K562 (cell line): ENCODE results near the gene NQO2. TPM values are rescaled to one million over a fixed set of nuclear protein-coding genes. Genes with fewer than 3 reads are reported as not detected.
A peak's percentile ranks its signal among the peaks of the same experiment; 100 is the strongest.

Experiments used
- ATAC-seq: fragments of 200-7000 bp; cut with Tn5 transposase; 3 replicates; pipeline ENCODE4 v1.9.1; 2020; ENCODE audit warnings: moderate library complexity
- BruUV-seq: library from RNA; stranded (reverse); fragments of 400-500 nt; replicated peaks from 2 replicates; lab custom pipeline; 2021; lab: Mats Ljungman, UMichigan
- CTCF ChIA-PET: fragments of 300-600 bp; formaldehyde crosslinking; extraction: SDS; loops from one replicate; lab custom pipeline; 2021; ENCODE audit warnings: low intra/inter-chr PET ratio; lab: Yijun Ruan, JAX
- POLR2A ChIA-PET: fragments of 300-600, 350-650 bp; sonication (Branson Sonifier 250); formaldehyde crosslinking; extraction: SDS; loops from one replicate; lab custom pipeline; 2021; ENCODE audit warnings: antibody characterized with exemption, inconsistent platforms; lab: Yijun Ruan, JAX
- DNase-seq, 4 experiments: peaks; one replicate each; pipeline versions ENCODE4 v3.0.0 to v3.0.0-alpha.2; 2011 to 2018; ENCODE audit warnings: low spot score in 3 of 4, mixed read lengths in 3 of 4; ENCODE audit errors: extremely low read depth in 1 of 4
- FAIRE-seq: peaks from 2 replicates; lab custom pipeline; 2011; peaks lifted over from hg19 to GRCh38; lab: Jason Lieb, UNC
- H2AFZ ChIP-seq: 2 replicates; pipeline ENCODE4 v1.6.0; 2011; ENCODE audit warnings: low read depth, low read length, control low read depth, inconsistent platforms
- H3K27ac ChIP-seq: fragments of 200-600 bp; 3 replicates; pipeline ENCODE4 v1.8.0; 2011; ENCODE audit warnings: low read depth, mild to moderate bottlenecking, control low read depth, inconsistent platforms, low read length, moderate library complexity, mixed read lengths; ENCODE audit errors: extremely low read depth
- H3K27me3 ChIP-seq, 2 experiments: fragments of 300-600 bp in 1 of 2; 2 replicates in 1 of 2; 3 replicates in 1 of 2; pipeline versions ENCODE4 v1.6.0 to v1.8.0; 2011; ENCODE audit warnings: inconsistent platforms in 2 of 2, low read length in 2 of 2, mild to moderate bottlenecking in 1 of 2, mixed read lengths in 1 of 2, moderate library complexity in 1 of 2; ENCODE audit not compliant: control insufficient read depth in 2 of 2, insufficient read depth in 2 of 2
- H3K36me3 ChIP-seq: fragments of 300-600 bp; 3 replicates; pipeline ENCODE4 v1.8.0; 2011; ENCODE audit warnings: mild to moderate bottlenecking, low read length, inconsistent platforms; ENCODE audit not compliant: control insufficient read depth, insufficient read depth
- H3K4me1 ChIP-seq, 2 experiments: fragments of 200-600 bp in 1 of 2; replicated peaks in 1 of 2; 2 replicates in 1 of 2; 3 replicates in 1 of 2; pipeline versions ENCODE4 v1.5.1 to v1.8.0; 2011; ENCODE audit warnings: inconsistent platforms in 2 of 2, low read length in 2 of 2, mild to moderate bottlenecking in 1 of 2, mixed read lengths in 1 of 2, moderate library complexity in 1 of 2; ENCODE audit not compliant: control insufficient read depth in 2 of 2, insufficient read depth in 2 of 2
- H3K4me2 ChIP-seq: 2 replicates; pipeline ENCODE4 v1.6.1; 2011; ENCODE audit warnings: low read length, control low read depth, inconsistent platforms, mixed read lengths; ENCODE audit not compliant: insufficient read depth
- H3K4me3 ChIP-seq: fragments of 200-600 bp; sonication (generic), shearing (Covaris generic); 2 replicates; pipeline ENCODE4 v1.5.1; 2016; ENCODE audit warnings: control low read depth, inconsistent platforms
- H3K79me2 ChIP-seq: fragments of 200-600 bp; 3 replicates; pipeline ENCODE4 v1.8.0; 2011; ENCODE audit warnings: low read length, inconsistent platforms; ENCODE audit not compliant: control insufficient read depth, insufficient read depth
- H3K9ac ChIP-seq, 2 experiments: 2 replicates each; pipeline versions ENCODE4 v1.6.0 to v1.6.1; 2011; ENCODE audit warnings: low read depth in 2 of 2, low read length in 2 of 2, control low read depth in 1 of 2, inconsistent platforms in 1 of 2, mild to moderate bottlenecking in 1 of 2, mixed read lengths in 1 of 2; ENCODE audit not compliant: insufficient read depth in 1 of 2
- H3K9me1 ChIP-seq: one replicate; pipeline ENCODE4 v1.6.0; 2011; ENCODE audit warnings: inconsistent platforms, mild to moderate bottlenecking, low read length, moderate library complexity; ENCODE audit not compliant: control insufficient read depth, insufficient read depth
- H3K9me3 ChIP-seq: replicated peaks from 2 replicates; pipeline ENCODE4 v1.5.1; 2011; ENCODE audit warnings: low read depth, low read length, inconsistent platforms; ENCODE audit not compliant: control insufficient read depth, insufficient read depth
- H4K20me1 ChIP-seq: replicated peaks from 2 replicates; pipeline ENCODE4 v1.6.1; 2011; ENCODE audit warnings: low read length, inconsistent platforms, mixed read lengths; ENCODE audit not compliant: control insufficient read depth, insufficient read depth
- COPS2 ChIP-seq: fragments of 450-650 bp; conservative IDR thresholded peaks from 2 replicates; pipeline ENCODE4 v1.6.1; 2016; ENCODE audit warnings: mild to moderate bottlenecking, moderate library complexity
- CREBBP ChIP-seq: IDR thresholded peaks from one replicate; pipeline ENCODE4 v1.6.1; 2012; ENCODE audit warnings: low read depth, mild to moderate bottlenecking, control low read depth, inconsistent platforms, low read length
- KLF13 ChIP-seq: fragments of 450-650 bp; IDR thresholded peaks from 2 replicates; pipeline ENCODE4 v1.6.1; 2016; ENCODE audit warnings: missing genetic modification characterization, low read depth, mild to moderate bottlenecking, missing compliant biosample characterization, moderate library complexity, borderline replicate concordance
- PTTG1 ChIP-seq: fragments of 450-650 bp; IDR thresholded peaks from 2 replicates; pipeline ENCODE4 v1.6.1; 2016; ENCODE audit warnings: low read depth, mild to moderate bottlenecking, missing genetic modification characterization, missing compliant biosample characterization
- RAD21 ChIP-seq, 2 experiments: fragments of 250-450 bp in 1 of 2; fragments of 450-650 bp in 1 of 2; sonication (Bioruptor Pico) in 1 of 2; formaldehyde crosslinking in 1 of 2; IDR thresholded peaks in 1 of 2; conservative IDR thresholded peaks in 1 of 2; 2 replicates each; pipeline versions ENCODE4 v1.4.0 to v1.8.0; 2020 to 2022; ENCODE audit warnings: mild to moderate bottlenecking in 2 of 2, moderate library complexity in 1 of 2
- TAL1 ChIP-seq: fragments of 450-650 bp; IDR thresholded peaks from 2 replicates; pipeline ENCODE4 v1.6.1; 2016; ENCODE audit warnings: mild to moderate bottlenecking
- ZNF3 ChIP-seq: fragments of 250-450 bp; sonication (Bioruptor Pico); IDR thresholded peaks from 2 replicates; pipeline ENCODE4 v1.5.0; 2021; ENCODE audit warnings: mild to moderate bottlenecking, moderate library complexity
- ZNF57 ChIP-seq: fragments of 450-650 bp; formaldehyde crosslinking; IDR thresholded peaks from 2 replicates; pipeline ENCODE4 v1.4.0; 2020; ENCODE audit warnings: mild to moderate bottlenecking, moderate library complexity
- ZNF583 ChIP-seq: fragments of 250-450 bp; sonication (Bioruptor Pico); IDR thresholded peaks from 2 replicates; pipeline ENCODE4 v1.4.0; 2020
- WGBS: fragments of 100-300 bp; shearing (Covaris generic); methylation state at CpG from one replicate; pipeline ENCODE4 v1.1.6; 2016; ENCODE audit warnings: low coverage, mixed read lengths; ENCODE audit not compliant: insufficient coverage; ENCODE audit errors: missing lambda C conversion rate; 5-methylcytosine and 5-hydroxymethylcytosine counted together
- in situ Hi-C: fragments of 300-500 bp; cut with MboI; formaldehyde crosslinking; loops from 4 replicates; pipeline ENCODE4 v1.15.0; 2018; ENCODE audit warnings: inconsistent platforms, mixed read lengths
- intact Hi-C: fragments of 100-400 bp; cut with micrococcal nuclease; formaldehyde crosslinking; loops from 2 replicates; pipeline ENCODE4 v1.14.2; 2022
- polyA plus RNA-seq, 8 experiments: library from polyadenylated mRNA; depleted of rRNA in 4 of 8; stranded (reverse) in 5 of 8; unstranded in 3 of 8; fragments of >200 nt; fragmentation: Nextera tagmentation in 2 of 8; fragmentation: Illumina TruSeq in 1 of 8; extraction: Ambion mirVana in 2 of 8; extraction: Trizol in 1 of 8; gene quantifications; 2 replicates each; pipeline versions ENCODE4 v1.2.1 to v1.2.3, GENCODE V29; 2011 to 2014; ENCODE audit warnings: inconsistent platforms in 1 of 8, missing spikeins in 1 of 8
- total RNA-seq, 7 experiments: library from RNA; depleted of rRNA in 6 of 7; stranded (reverse); fragments of >200 nt in 6 of 7; fragmentation: Illumina TruSeq in 2 of 7; extraction: Trizol in 2 of 7; gene quantifications; 2 replicates each; pipeline versions ENCODE4 v1.2.1 to v1.2.3, GENCODE V29; 2011 to 2021; ENCODE audit warnings: low replicate concordance in 1 of 7
- TF ChIP-seq, protein P1 (sequence below): sonication (generic); formaldehyde crosslinking; IDR thresholded peaks from 2 replicates; pipeline ENCODE4 v1.8.0; 2022; ENCODE audit warnings: missing genetic modification reagents, mild to moderate bottlenecking, moderate library complexity, borderline replicate concordance
- TF ChIP-seq, protein P2 (sequence below), 2 experiments: fragments of 200-800 bp in 1 of 2; sonication (Bioruptor generic) in 1 of 2; sonication (generic) in 1 of 2; formaldehyde crosslinking in 1 of 2; IDR thresholded peaks in 1 of 2; conservative IDR thresholded peaks in 1 of 2; 2 replicates each; pipeline versions ENCODE4 v1.5.0 to v1.6.1; 2016 to 2020; ENCODE audit warnings: missing compliant biosample characterization in 1 of 2, missing genetic modification characterization in 1 of 2, missing genetic modification reagents in 1 of 2

NQO2 gene
- total and polyA plus RNA-seq, 9 of the 15 experiments (the other 6 are each of a cell fraction or from before 2014, with no cell fraction given), result 54.6 to 214 (median 116) TPM

DNA sequence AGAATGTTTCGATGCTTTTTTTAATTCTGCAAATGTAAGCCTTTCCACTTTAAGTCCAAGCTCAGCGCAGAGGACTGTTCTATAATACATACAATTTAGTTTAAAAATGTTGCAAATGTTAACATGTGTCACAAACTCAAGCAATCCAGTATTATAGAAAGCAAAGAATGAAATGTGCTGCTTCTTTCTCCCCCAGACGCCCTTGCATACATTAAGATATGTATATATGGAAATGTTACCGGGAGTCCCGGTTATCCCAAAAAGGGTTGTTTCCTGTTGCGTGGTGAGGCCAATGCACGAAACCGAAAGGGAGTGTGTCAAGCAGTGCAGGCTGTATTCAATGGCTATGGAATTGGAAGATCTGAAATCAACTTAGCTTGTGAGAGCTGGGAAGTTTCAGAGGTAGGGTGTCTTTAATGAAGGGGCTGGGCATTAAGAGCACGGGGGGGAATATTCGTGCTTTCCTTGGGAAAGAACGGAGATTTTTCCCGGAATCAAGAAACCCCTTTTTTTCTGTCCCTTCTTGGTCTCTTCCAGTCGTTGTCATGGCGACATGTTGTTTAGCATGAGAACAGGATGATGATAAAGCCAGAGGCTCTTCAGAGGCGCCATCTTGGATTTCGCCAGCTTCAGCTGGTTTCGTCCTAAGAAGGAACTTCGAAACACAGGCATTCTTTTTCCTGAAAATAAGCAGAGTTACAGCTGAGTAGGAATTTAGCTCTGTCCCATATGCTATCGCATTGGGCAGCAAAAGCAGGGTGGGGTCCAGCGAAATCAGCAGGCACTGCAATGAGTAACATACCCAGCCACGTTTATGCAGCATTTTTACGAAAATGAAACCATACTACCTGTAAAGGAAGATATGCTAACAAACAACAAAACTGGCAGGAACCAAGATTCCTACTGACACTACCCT is 10.1 kb upstream of the NQO2 start (continued):
- no peak for TF ChIP-seq PTTG1 (tag)

DNA sequence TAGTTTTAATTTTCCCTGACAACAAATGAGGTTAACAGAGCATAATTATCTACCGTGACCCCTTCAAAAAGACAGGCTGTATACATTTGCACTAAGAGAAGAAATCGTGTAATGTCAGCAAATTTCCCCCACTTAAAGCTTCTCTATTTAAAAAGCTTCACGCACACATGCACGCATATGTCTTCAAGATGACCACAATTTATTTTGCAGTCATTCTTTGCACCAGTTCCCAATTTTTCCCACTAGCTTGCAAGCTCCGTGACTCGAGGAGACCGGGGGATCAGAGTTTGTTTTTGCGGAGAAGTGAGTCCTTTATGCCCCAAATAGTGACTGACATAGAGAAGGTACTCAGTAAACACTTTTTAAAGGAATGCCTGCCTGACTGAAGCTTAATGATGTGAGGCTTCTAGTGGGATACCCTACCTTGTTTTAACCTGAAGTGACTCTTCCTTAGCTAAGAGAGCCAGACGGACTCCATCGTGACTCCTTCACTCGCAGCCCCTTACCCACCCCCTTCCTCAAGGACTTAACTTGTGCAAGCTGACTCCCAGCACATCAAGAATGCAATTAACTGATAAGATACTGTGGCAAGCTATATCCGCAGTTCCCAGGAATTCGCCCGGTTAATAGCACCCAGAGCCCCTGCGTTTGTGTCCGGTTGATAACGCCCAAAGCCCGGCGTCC is 9.3 kb upstream of the NQO2 start:
- Histone ChIP-seq H3K36me3 (peaks cover 9% of the 10 kb centered on the region; the same call in 1 of the 3 replicates), H3K27ac (peak overlapping the region; percentile 99), H4K20me1 (no peaks in the 10 kb centered on the region), H3K9me1 (no peaks in the 10 kb centered on the region), H3K9ac (peak overlapping the region; percentile 94 to 97), H3K27me3 (no peaks in the 10 kb centered on the region), H3K4me3 (peak overlapping the region; percentile 71), H3K4me1 (peaks cover 50% of the 10 kb centered on the region in 2 experiments), H2AFZ (peak overlapping the region; percentile 79), H3K79me2 (peaks cover 28% of the 10 kb centered on the region), H3K4me2 (peak overlapping the region; percentile 95), H3K9me3 (no peaks in the 10 kb centered on the region; the same call in 1 of the 2 replicates)
- under 1% methylated on average over 19 of the region's 19 CpGs for WGBS
- DNase-seq, result peak; percentile 49 to 97 (median 60)
- intact Hi-C loops, result loop anchor here (10.0 kb wide), 1 partner anchor 264 kb away; the partner anchor contains the start of gene PSMG4
- ChIA-PET POLR2A (interaction anchor here (0.6 to 9.0 kb wide), 32 partner anchors 10 to 1033 kb away, joined by 3 to 95 read pairs (median 4); partner anchors contain the start of genes NQO2, RIPK1, SERPINB1 and SERPINB6), CTCF (interaction anchor here (2.8 to 3.5 kb wide), 3 partner anchors 37 to 199 kb away, joined by 21 to 39 read pairs (median 26); no protein-coding TSS in a partner anchor)
- in situ Hi-C loops, result loop anchor here (10.0 kb wide), 2 partner anchors 134 to 264 kb away; partner anchors contain the start of gene PSMG4
- BruUV-seq, result TSS peak; percentile 81
- FAIRE-seq, result peak; percentile 84
- ATAC-seq, result peak; percentile 4
- TF ChIP-seq KLF13 (tag), result 0 out of 2 replicates have a peak, but pooled peaks have one; percentile 30
- peak; percentile 87 for TF ChIP-seq TAL1
- no peak for TF ChIP-seq COPS2
- TF ChIP-seq, protein P1, sequence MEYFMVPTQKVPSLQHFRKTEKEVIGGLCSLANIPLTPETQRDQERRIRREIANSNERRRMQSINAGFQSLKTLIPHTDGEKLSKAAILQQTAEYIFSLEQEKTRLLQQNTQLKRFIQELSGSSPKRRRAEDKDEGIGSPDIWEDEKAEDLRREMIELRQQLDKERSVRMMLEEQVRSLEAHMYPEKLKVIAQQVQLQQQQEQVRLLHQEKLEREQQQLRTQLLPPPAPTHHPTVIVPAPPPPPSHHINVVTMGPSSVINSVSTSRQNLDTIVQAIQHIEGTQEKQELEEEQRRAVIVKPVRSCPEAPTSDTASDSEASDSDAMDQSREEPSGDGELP (CRISPR knock-in tag), result no peak
- TF ChIP-seq ZNF583 (CRISPR knock-in tag), result peak; percentile 86
- TF ChIP-seq RAD21 (CRISPR knock-in tag; conservative IDR thresholded peaks at IDR 0.05 in 1 of 2, IDR thresholded peaks at IDR 0.05 in 1 of 2), result peak in 1 of 2 experiments; percentile 5; a peak in 1 of 4 replicates
- TF ChIP-seq, protein P2, sequence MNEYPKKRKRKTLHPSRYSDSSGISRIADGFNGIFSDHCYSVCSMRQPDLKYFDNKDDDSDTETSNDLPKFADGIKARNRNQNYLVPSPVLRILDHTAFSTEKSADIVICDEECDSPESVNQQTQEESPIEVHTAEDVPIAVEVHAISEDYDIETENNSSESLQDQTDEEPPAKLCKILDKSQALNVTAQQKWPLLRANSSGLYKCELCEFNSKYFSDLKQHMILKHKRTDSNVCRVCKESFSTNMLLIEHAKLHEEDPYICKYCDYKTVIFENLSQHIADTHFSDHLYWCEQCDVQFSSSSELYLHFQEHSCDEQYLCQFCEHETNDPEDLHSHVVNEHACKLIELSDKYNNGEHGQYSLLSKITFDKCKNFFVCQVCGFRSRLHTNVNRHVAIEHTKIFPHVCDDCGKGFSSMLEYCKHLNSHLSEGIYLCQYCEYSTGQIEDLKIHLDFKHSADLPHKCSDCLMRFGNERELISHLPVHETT (CRISPR knock-in tag; conservative IDR thresholded peaks at IDR 0.05 in 1 of 2, IDR thresholded peaks at IDR 0.05 in 1 of 2), result peak in 1 of 2 experiments; percentile 88; a peak in 2 of 4 replicates
- 0 out of 2 replicates have a peak, but pooled peaks have one; percentile 14 for TF ChIP-seq ZNF3 (CRISPR knock-in tag)
- TF ChIP-seq ZNF57 (CRISPR knock-in tag), result no peak
- TF ChIP-seq CREBBP, result no peak
